GM20000 (cell line): ENCODE results near the gene LRRC7.
"Not testable (repeated sequence)": the region's sequence is repeated elsewhere in the genome, so short reads cannot be mapped to it uniquely, and the experiment has no call there.

Experiments used
- DNase-seq: peaks from one replicate; pipeline ENCODE4 v3.0.0; 2012; ENCODE audit warnings: low spot score
- TF ChIP-seq, protein P1 (sequence below): IDR thresholded peaks from 2 replicates; pipeline ENCODE4 v1.5.1; 2012; ENCODE audit warnings: mild to moderate bottlenecking, control low read depth; ENCODE audit errors: extremely low read depth, missing control alignments

Gene LRRC7

DNA sequence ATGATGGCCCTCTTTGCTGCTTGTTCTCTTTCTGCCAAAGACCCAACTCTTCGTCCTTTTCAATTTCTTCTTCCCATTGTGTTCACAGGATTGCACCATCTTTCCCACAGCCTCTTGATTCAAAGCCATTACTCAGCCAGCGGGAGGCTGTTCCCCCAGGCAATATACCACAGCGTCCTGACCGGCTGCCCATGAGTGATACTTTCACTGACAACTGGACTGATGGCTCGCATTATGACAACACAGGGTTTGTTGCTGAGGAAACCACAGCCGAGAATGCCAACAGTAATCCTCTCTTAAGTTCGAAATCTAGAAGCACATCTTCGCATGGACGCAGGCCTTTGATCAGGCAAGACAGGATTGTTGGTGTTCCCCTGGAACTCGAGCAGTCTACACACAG lies 470.3 kb downstream of the LRRC7 start:
- DNase-seq, result no peak
- TF ChIP-seq, protein P1, sequence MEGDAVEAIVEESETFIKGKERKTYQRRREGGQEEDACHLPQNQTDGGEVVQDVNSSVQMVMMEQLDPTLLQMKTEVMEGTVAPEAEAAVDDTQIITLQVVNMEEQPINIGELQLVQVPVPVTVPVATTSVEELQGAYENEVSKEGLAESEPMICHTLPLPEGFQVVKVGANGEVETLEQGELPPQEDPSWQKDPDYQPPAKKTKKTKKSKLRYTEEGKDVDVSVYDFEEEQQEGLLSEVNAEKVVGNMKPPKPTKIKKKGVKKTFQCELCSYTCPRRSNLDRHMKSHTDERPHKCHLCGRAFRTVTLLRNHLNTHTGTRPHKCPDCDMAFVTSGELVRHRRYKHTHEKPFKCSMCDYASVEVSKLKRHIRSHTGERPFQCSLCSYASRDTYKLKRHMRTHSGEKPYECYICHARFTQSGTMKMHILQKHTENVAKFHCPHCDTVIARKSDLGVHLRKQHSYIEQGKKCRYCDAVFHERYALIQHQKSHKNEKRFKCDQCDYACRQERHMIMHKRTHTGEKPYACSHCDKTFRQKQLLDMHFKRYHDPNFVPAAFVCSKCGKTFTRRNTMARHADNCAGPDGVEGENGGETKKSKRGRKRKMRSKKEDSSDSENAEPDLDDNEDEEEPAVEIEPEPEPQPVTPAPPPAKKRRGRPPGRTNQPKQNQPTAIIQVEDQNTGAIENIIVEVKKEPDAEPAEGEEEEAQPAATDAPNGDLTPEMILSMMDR, result no peak

DNA sequence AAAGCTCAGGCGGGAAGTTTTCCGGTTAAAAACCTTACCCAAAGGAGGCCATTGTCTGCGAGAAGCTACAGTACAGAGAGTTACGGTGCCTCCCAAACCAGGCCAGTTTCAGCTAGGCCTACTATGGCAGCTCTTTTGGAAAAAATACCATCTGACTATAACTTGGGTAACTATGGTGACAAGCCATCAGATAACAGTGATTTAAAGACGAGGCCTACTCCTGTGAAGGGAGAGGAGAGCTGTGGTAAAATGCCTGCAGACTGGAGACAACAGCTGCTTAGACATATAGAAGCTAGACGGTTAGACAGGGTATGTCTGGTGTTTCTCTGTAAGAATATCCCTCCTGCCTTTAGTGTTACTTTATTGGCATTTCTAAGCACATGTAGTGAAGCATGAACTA lies 471.8 kb downstream of the LRRC7 start:
- TF ChIP-seq, protein P1, result no peak
- DNase-seq, result no peak

DNA sequence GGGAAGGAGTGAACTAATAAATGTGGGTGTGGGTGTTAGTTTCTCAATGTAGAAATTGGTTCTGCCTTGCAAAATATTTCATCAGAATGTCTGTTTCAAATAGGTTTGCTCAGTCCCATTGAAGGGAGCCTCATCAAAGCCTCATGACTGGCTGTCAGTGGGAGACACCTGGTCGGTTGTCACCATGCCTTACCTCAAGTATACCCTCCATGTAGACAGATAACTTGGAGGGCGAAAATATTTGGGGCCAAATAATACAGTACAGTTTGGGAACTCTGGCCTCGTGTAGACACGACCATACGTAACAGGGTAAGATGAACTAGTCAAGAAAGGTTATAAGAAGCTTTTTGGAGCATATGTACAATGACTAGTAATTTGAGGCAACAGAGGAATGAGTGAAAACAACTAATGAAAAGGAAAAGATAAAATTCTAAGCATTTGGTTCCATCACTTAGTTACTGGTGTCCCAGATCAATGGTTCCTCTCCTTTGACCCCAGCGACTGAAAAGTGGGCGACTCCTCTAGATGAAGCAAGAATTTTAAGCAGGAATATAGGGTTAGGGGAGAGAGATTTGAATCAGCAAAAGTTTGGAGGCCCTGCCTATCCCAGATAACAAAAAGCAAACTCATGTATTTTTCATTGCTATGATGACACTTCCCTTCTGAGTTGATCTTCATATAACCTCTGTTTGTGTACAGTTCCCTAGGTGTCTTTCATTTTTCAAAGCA lies 473.8 kb downstream of the LRRC7 start:
- TF ChIP-seq, protein P1, result no peak
- DNase-seq, result no peak

DNA sequence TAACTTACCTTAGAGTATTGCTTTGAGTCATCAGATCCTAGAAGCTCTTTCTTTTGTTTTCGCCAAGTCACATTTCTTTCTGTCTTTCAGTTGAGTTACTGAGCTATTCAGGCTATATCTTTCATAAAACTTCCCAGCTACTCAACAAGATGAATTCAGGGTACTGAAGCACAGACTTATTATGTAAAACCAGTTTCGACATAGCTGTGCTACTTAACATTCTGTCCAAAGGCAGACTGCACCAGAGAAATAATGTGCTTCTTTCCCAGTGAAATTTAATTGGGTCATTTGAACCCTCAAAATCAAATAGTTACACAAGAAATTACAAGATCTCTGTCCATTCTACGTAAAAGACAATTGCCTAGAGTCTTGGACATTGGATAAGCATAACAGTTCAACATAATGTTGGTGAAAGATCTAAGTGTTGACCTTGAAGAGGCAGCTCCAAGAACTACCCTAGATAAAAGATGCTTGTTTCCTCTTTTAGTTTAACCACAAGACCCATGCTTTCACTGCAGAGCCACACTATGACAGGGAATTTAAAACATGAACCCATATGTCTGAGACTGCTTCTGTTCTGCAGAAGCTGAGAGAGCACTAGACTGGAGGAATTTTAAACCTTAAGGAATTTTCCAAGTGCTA lies 474.5 kb downstream of the LRRC7 start:
- DNase-seq, result no peak
- TF ChIP-seq, protein P1, result no peak

DNA sequence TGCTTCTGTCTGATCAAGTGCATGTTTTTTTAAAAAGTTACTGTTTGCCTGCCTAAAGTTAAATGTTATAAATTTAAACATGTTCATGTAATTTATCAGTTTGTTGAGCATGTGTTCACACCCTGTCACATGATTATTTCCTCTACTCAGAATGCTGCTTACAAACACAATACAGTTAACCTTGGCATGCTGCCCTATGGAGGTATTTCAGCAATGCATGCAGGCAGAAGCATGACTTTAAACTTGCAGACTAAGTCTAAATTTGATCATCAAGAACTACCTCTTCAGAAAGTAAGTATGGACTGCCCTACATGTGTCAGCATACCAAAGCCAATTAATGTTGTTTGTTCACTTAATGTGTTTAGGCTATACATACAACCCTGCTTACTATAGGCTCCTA lies 476.1 kb downstream of the LRRC7 start:
- no peak for DNase-seq
- TF ChIP-seq, protein P1, result no peak

DNA sequence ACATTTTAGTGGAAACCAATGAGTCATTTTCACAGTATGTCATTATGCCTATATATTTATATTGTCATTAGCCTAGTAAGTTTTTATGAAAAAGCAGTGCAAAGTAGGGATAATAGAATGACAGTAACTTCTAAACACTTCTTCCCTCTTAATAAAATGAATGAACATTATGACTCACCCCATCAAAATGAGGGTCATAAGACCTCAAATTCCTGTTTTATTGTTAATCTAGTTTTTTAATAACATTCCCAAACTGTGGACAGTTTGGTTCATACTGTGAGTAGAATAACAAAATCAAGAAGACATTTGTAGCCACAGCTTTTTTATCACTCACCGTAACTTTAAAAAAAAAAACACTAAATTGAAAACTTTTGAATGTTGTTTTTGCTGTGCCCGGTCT lies 477.1 kb downstream of the LRRC7 start:
- TF ChIP-seq, protein P1, result no peak
- DNase-seq, result no peak

DNA sequence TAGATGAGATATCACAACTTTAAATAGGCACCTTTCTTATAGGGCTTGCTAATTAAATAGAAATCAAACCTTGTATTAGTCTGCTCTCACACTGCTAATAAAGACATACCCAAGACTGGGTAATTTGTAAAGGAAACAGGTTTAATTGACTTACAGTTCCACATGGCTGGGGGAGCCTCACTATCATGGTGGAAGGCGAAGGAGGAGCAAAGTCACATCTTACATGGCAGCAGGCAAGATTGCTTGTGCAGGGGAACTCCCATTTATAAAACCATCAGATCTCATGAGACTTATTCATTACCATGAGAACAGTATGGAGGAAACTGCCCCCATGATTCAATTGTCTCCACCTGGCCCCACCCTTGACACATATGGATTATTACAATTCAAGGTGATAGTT lies 477.9 kb downstream of the LRRC7 start:
- not testable (repeated sequence) for DNase-seq
